Measurements from ENCODE around the gene CACFD1. TPM values are rescaled to one million over a fixed set of nuclear protein-coding genes. Genes with fewer than 3 reads are reported as not detected.

Gene CACFD1
- total and polyA plus RNA-seq, 3 donors from 2014 or later: 34.7 to 47.9 (median 43.3) TPM

- H3K36me3 ChIP-seq (ENCODE audit: low read depth, missing control alignments): no peaks in the 10 kb centered on the region
- TF ChIP-seq POLR2A (IDR thresholded peaks at IDR 0.05) (no peak), CTCF (IDR thresholded peaks at IDR 0.05) (no peak)
Observed at GRCh38 chr9:133518706-133519449, 59.1 kb downstream of the CACFD1 start.

GRCh38 chr9:133519693-133520092 lies 59.9 kb downstream of the CACFD1 start:
- Histone ChIP-seq H3K4me3 (no peak overlapping the region), H3K9me3 (no peaks in the 10 kb centered on the region), H3K27me3 (no peaks in the 10 kb centered on the region), H3K27ac (no peak overlapping the region), H3K36me3 (ENCODE audit: low read depth, missing control alignments) (no peaks in the 10 kb centered on the region), H3K4me1 (peaks cover 7% of the 10 kb centered on the region)
- DNase-seq: no peak
- TF ChIP-seq CTCF (IDR thresholded peaks at IDR 0.05) (no peak), POLR2A (IDR thresholded peaks at IDR 0.05) (no peak)
- WGBS, 2 donors: 80 to 82% methylated on average over 7 of the region's 7 CpGs
- intact Hi-C loops (cut with DNase I; ENCODE audit: low total_unique reads): loop anchor here (5.0 kb wide), 1 partner anchor 48 kb away; no protein-coding TSS in a partner anchor

More at GRCh38 chr9:133518706-133519449, 59.1 kb downstream of the CACFD1 start:
- no peak overlapping the region for H3K27ac ChIP-seq
- H3K4me1 ChIP-seq: peaks cover 11% of the 10 kb centered on the region
- intact Hi-C loops (cut with DNase I; ENCODE audit: low total_unique reads): loop anchor here (5.0 kb wide), 1 partner anchor 48 kb away; no protein-coding TSS in a partner anchor
- H3K9me3 ChIP-seq: no peaks in the 10 kb centered on the region
- H3K4me3 ChIP-seq: no peak overlapping the region
- 95 to 97% methylated on average over 22 to 27 of the region's 27 CpGs for WGBS, 2 donors
- DNase-seq: no peak
- H3K27me3 ChIP-seq: no peaks in the 10 kb centered on the region

GRCh38 chr9:133520121-133520835 lies 60.5 kb downstream of the CACFD1 start:
- no peaks in the 10 kb centered on the region for H3K36me3 ChIP-seq (ENCODE audit: low read depth, missing control alignments)
- TF ChIP-seq CTCF (IDR thresholded peaks at IDR 0.05) (no peak), POLR2A (IDR thresholded peaks at IDR 0.05) (no peak)
- intact Hi-C loops (cut with DNase I; ENCODE audit: low total_unique reads): no loop called here
- H3K4me1 ChIP-seq: peaks cover under 1% of the 10 kb centered on the region
- H3K9me3 ChIP-seq: no peaks in the 10 kb centered on the region
- no peak overlapping the region for H3K4me3 ChIP-seq
- no peak for DNase-seq
- WGBS, 2 donors: 94 to 97% methylated on average over 14 to 24 of the region's 24 CpGs
- no peak overlapping the region for H3K27ac ChIP-seq
- H3K27me3 ChIP-seq: no peaks in the 10 kb centered on the region

Other genes starting within 250 kb of the CACFD1 start
- 10 to 100 TPM; 25.6 to 31.1 TPM for gene ABO, start 184.8 kb upstream of the CACFD1 start, total RNA-seq
- gene ABO, start 184.8 kb upstream of the CACFD1 start, polyA plus RNA-seq (ENCODE audit: insufficient read depth, low read depth, low replicate concordance): 10.4 TPM
- 10 to 100 TPM; 28.5 to 36.0 TPM for gene SURF6, start 123.8 kb upstream of the CACFD1 start, total RNA-seq
- gene SURF6, start 123.8 kb upstream of the CACFD1 start, polyA plus RNA-seq (ENCODE audit: insufficient read depth, low read depth, low replicate concordance): 19.8 TPM
- 10 to 100 TPM; 25.9 to 29.3 TPM for gene MED22, start 111.8 kb upstream of the CACFD1 start, total RNA-seq
- 20.2 TPM for gene MED22, start 111.8 kb upstream of the CACFD1 start, polyA plus RNA-seq (ENCODE audit: insufficient read depth, low read depth, low replicate concordance)
- 1,000 to 10,000 TPM in 1 of 2 donors, 100 to 1,000 TPM in 1; 856 to 1,453 TPM for gene RPL7A, start 111.8 kb upstream of the CACFD1 start, total RNA-seq
- gene RPL7A, start 111.8 kb upstream of the CACFD1 start, polyA plus RNA-seq (ENCODE audit: insufficient read depth, low read depth, low replicate concordance): 1,924 TPM
- gene SURF1, start 103.5 kb upstream of the CACFD1 start, total RNA-seq: 10 to 100 TPM; 51.4 to 58.9 TPM
- 71.0 TPM for gene SURF1, start 103.5 kb upstream of the CACFD1 start, polyA plus RNA-seq (ENCODE audit: insufficient read depth, low read depth, low replicate concordance)
- 100 to 1,000 TPM; 103 to 121 TPM for gene SURF2, start 103.4 kb upstream of the CACFD1 start, total RNA-seq
- 160 TPM for gene SURF2, start 103.4 kb upstream of the CACFD1 start, polyA plus RNA-seq (ENCODE audit: insufficient read depth, low read depth, low replicate concordance)
- gene SURF4, start 83.9 kb upstream of the CACFD1 start, total RNA-seq: 100 to 1,000 TPM; 150 to 151 TPM
- gene SURF4, start 83.9 kb upstream of the CACFD1 start, polyA plus RNA-seq (ENCODE audit: insufficient read depth, low read depth, low replicate concordance): 163 TPM
- gene STKLD1, start 83.6 kb upstream of the CACFD1 start, total RNA-seq: 10 to 100 TPM in 1 of 2 donors, 1 to 10 TPM in 1; 8.4 to 20.9 TPM
- 33.1 TPM for gene STKLD1, start 83.6 kb upstream of the CACFD1 start, polyA plus RNA-seq (ENCODE audit: insufficient read depth, low read depth, low replicate concordance)
- 10 to 100 TPM; 31.4 to 31.5 TPM for gene REXO4, start 42.0 kb upstream of the CACFD1 start, total RNA-seq
- 36.7 TPM for gene REXO4, start 42.0 kb upstream of the CACFD1 start, polyA plus RNA-seq (ENCODE audit: insufficient read depth, low read depth, low replicate concordance)
- gene ADAMTS13, start 37.6 kb upstream of the CACFD1 start, total RNA-seq: 10 to 100 TPM; 15.4 to 21.2 TPM
- gene ADAMTS13, start 37.6 kb upstream of the CACFD1 start, polyA plus RNA-seq (ENCODE audit: insufficient read depth, low read depth, low replicate concordance): 15.6 TPM
- 1 to 10 TPM; 2.6 to 3.5 TPM for gene SLC2A6, start 19.1 kb downstream of the CACFD1 start, total RNA-seq
- gene SLC2A6, start 19.1 kb downstream of the CACFD1 start, polyA plus RNA-seq (ENCODE audit: insufficient read depth, low read depth, low replicate concordance): 2.9 TPM
- gene MYMK, start 65.0 kb downstream of the CACFD1 start, total RNA-seq: not detected
- 0.87 TPM for gene MYMK, start 65.0 kb downstream of the CACFD1 start, polyA plus RNA-seq (ENCODE audit: insufficient read depth, low read depth, low replicate concordance)
- 10 to 100 TPM in 1 of 2 donors, 1 to 10 TPM in 1; 9.4 to 11.1 TPM for gene ADAMTSL2, start 74.7 kb downstream of the CACFD1 start, total RNA-seq
- 3.8 TPM for gene ADAMTSL2, start 74.7 kb downstream of the CACFD1 start, polyA plus RNA-seq (ENCODE audit: insufficient read depth, low read depth, low replicate concordance)
- 1 to 10 TPM; 2.8 to 3.8 TPM for gene FAM163B, start 149.4 kb downstream of the CACFD1 start, total RNA-seq
- 2.2 TPM for gene FAM163B, start 149.4 kb downstream of the CACFD1 start, polyA plus RNA-seq (ENCODE audit: insufficient read depth, low read depth, low replicate concordance)
- gene DBH, start 176.4 kb downstream of the CACFD1 start, total RNA-seq: under 1 TPM in 1 of 2 donors, not detected in 1; 0.06 TPM
- not detected for gene DBH, start 176.4 kb downstream of the CACFD1 start, polyA plus RNA-seq (ENCODE audit: insufficient read depth, low read depth, low replicate concordance)

Measured in testis (tissue), 3 donors.